ENCODE measurements around the gene MAP3K5. TPM values are rescaled to one million over a fixed set of nuclear protein-coding genes. Genes with fewer than 3 reads are reported as not detected.
"Not testable (repeated sequence)": the region's sequence is repeated elsewhere in the genome, so short reads cannot be mapped to it uniquely, and the experiment has no call there.

The MAP3K5 gene
- total RNA-seq, 2 experiments from 2014 or later: 9.4 to 9.7 TPM

GRCh38 chr6:136607204-136607931 is 184.9 kb downstream of the MAP3K5 start:
- H3K27ac Mint-ChIP-seq: no peak overlapping the region
- CTCF ChIA-PET: interaction anchor here (0.6 to 1.1 kb wide), 4 partner anchors 23 to 195 kb away, joined by 3 to 8 read pairs (median 3); partner anchors contain the start of gene MAP3K5
- H3K9me3 Mint-ChIP-seq: no peaks in the 10 kb centered on the region
- H3K4me3 Mint-ChIP-seq: no peak overlapping the region
- H3K36me3 Mint-ChIP-seq (ENCODE audit: low read depth): peaks cover 4% of the 10 kb centered on the region
- peaks cover 12% of the 10 kb centered on the region for H3K4me1 Mint-ChIP-seq (ENCODE audit: low read depth)
- intact Hi-C loops (cut with micrococcal nuclease): no loop called here
- no peak for DNase-seq
- no peaks in the 10 kb centered on the region for H3K27me3 Mint-ChIP-seq (ENCODE audit: low read depth)

GRCh38 chr6:136604928-136605510 is 187.3 kb downstream of the MAP3K5 start:
- no peaks in the 10 kb centered on the region for H3K9me3 Mint-ChIP-seq
- no peak for DNase-seq
- H3K27ac Mint-ChIP-seq: no peak overlapping the region
- intact Hi-C loops (cut with micrococcal nuclease): no loop called here
- peaks cover 6% of the 10 kb centered on the region for H3K4me1 Mint-ChIP-seq (ENCODE audit: low read depth)
- no peaks in the 10 kb centered on the region for H3K36me3 Mint-ChIP-seq (ENCODE audit: low read depth)
- CTCF ChIA-PET: interaction anchor here (1.1 to 1.6 kb wide), 2 partner anchors 12 to 188 kb away, joined by 5 to 6 read pairs; partner anchors contain the start of gene MAP3K5
- H3K27me3 Mint-ChIP-seq (ENCODE audit: low read depth): no peaks in the 10 kb centered on the region
- no peak overlapping the region for H3K4me3 Mint-ChIP-seq

GRCh38 chr6:136604328-136604825 is 187.9 kb downstream of the MAP3K5 start:
- H3K9me3 Mint-ChIP-seq: no peaks in the 10 kb centered on the region
- intact Hi-C loops (cut with micrococcal nuclease): no loop called here
- H3K27ac Mint-ChIP-seq: no peak overlapping the region
- no peaks in the 10 kb centered on the region for H3K36me3 Mint-ChIP-seq (ENCODE audit: low read depth)
- CTCF ChIA-PET: interaction anchor here (0.8 to 1.6 kb wide), 4 partner anchors 13 to 188 kb away, joined by 3 to 6 read pairs (median 4); partner anchors contain the start of gene MAP3K5
- H3K27me3 Mint-ChIP-seq (ENCODE audit: low read depth): no peaks in the 10 kb centered on the region
- no peak for DNase-seq
- H3K4me3 Mint-ChIP-seq: no peak overlapping the region
- peaks cover 3% of the 10 kb centered on the region for H3K4me1 Mint-ChIP-seq (ENCODE audit: low read depth)

GRCh38 chr6:136600818-136601217 is 191.5 kb downstream of the MAP3K5 start:
- DNase-seq: no peak
- CTCF ChIA-PET: interaction anchor here (1.2 to 2.3 kb wide), 2 partner anchors 192 kb away, joined by 4 to 8 read pairs; partner anchors contain the start of gene MAP3K5
- intact Hi-C loops (cut with micrococcal nuclease): no loop called here
- no peak overlapping the region for H3K4me3 Mint-ChIP-seq
- no peak overlapping the region for H3K27ac Mint-ChIP-seq
- peaks cover 9% of the 10 kb centered on the region for H3K36me3 Mint-ChIP-seq (ENCODE audit: low read depth)
- H3K9me3 Mint-ChIP-seq: no peaks in the 10 kb centered on the region
- H3K27me3 Mint-ChIP-seq (ENCODE audit: low read depth): no peaks in the 10 kb centered on the region
- H3K4me1 Mint-ChIP-seq (ENCODE audit: low read depth): no peaks in the 10 kb centered on the region

- peaks cover 9% of the 10 kb centered on the region for H3K36me3 Mint-ChIP-seq (ENCODE audit: low read depth)
- no peak overlapping the region for H3K27ac Mint-ChIP-seq
- H3K9me3 Mint-ChIP-seq: no peaks in the 10 kb centered on the region
- no peak for DNase-seq
- intact Hi-C loops (cut with micrococcal nuclease): no loop called here
- H3K4me1 Mint-ChIP-seq (ENCODE audit: low read depth): peaks cover 4% of the 10 kb centered on the region
- CTCF ChIA-PET: interaction anchor here (0.7 to 1.2 kb wide), 2 partner anchors 45 to 193 kb away, joined by 3 to 4 read pairs; partner anchors contain the start of gene MAP3K5
- no peak overlapping the region for H3K4me3 Mint-ChIP-seq
- no peaks in the 10 kb centered on the region for H3K27me3 Mint-ChIP-seq (ENCODE audit: low read depth)
Measured at GRCh38 chr6:136599329-136600011, 192.8 kb downstream of the MAP3K5 start.

GRCh38 chr6:136598048-136598447 is 194.2 kb downstream of the MAP3K5 start:
- no peaks in the 10 kb centered on the region for H3K9me3 Mint-ChIP-seq
- no peak overlapping the region for H3K27ac Mint-ChIP-seq
- H3K4me1 Mint-ChIP-seq (ENCODE audit: low read depth): peaks cover 18% of the 10 kb centered on the region
- CTCF ChIA-PET: interaction anchor here (0.9 kb wide), 1 partner anchor 225 kb away, joined by 3 read pairs; no protein-coding TSS in a partner anchor
- intact Hi-C loops (cut with micrococcal nuclease): no loop called here
- no peak overlapping the region for H3K4me3 Mint-ChIP-seq
- H3K27me3 Mint-ChIP-seq (ENCODE audit: low read depth): no peaks in the 10 kb centered on the region
- peaks cover 12% of the 10 kb centered on the region for H3K36me3 Mint-ChIP-seq (ENCODE audit: low read depth)
- DNase-seq: no peak

- CTCF ChIA-PET: interaction anchor here (1.5 kb wide), 1 partner anchor 198 kb away, joined by 5 read pairs; the partner anchor contains the start of gene MAP3K5
- no peaks in the 10 kb centered on the region for H3K9me3 Mint-ChIP-seq
- H3K27me3 Mint-ChIP-seq (ENCODE audit: low read depth): no peaks in the 10 kb centered on the region
- peak overlapping the region; percentile 83 for H3K27ac Mint-ChIP-seq
- H3K36me3 Mint-ChIP-seq (ENCODE audit: low read depth): peaks cover 40% of the 10 kb centered on the region
- intact Hi-C loops (cut with micrococcal nuclease): loop anchor here (1.0 to 5.0 kb wide), 6 partner anchors 14 to 623 kb away; partner anchors contain the start of genes IFNGR1 and PEX7
- peaks cover 19% of the 10 kb centered on the region for H3K4me1 Mint-ChIP-seq (ENCODE audit: low read depth)
- DNase-seq: no peak
- H3K4me3 Mint-ChIP-seq: no peak overlapping the region
Measured at GRCh38 chr6:136594671-136595070, 197.6 kb downstream of the MAP3K5 start.

- peak; percentile 79 for DNase-seq
- Mint-ChIP-seq H3K4me3 (peak overlapping the region; percentile 27), H3K27ac (peak overlapping the region; percentile 83), H3K4me1 (ENCODE audit: low read depth) (peaks cover 19% of the 10 kb centered on the region), H3K36me3 (ENCODE audit: low read depth) (peaks cover 42% of the 10 kb centered on the region), H3K9me3 (no peaks in the 10 kb centered on the region), H3K27me3 (ENCODE audit: low read depth) (no peaks in the 10 kb centered on the region)
- CTCF ChIA-PET: interaction anchor here (0.6 to 1.5 kb wide), 2 partner anchors 15 to 198 kb away, joined by 3 to 5 read pairs; partner anchors contain the start of gene MAP3K5
- intact Hi-C loops (cut with micrococcal nuclease): loop anchor here (1.0 to 5.0 kb wide), 6 partner anchors 14 to 623 kb away; partner anchors contain the start of genes IFNGR1 and PEX7
Measured at GRCh38 chr6:136593748-136594490, 198.4 kb downstream of the MAP3K5 start.

- no peaks in the 10 kb centered on the region for H3K9me3 Mint-ChIP-seq
- H3K36me3 Mint-ChIP-seq (ENCODE audit: low read depth): peaks cover 45% of the 10 kb centered on the region
- CTCF ChIA-PET: interaction anchor here (1.5 kb wide), 1 partner anchor 199 kb away, joined by 5 read pairs; the partner anchor contains the start of gene MAP3K5
- H3K27me3 Mint-ChIP-seq (ENCODE audit: low read depth): no peaks in the 10 kb centered on the region
- no peak overlapping the region for H3K4me3 Mint-ChIP-seq
- intact Hi-C loops (cut with micrococcal nuclease): loop anchor here (5.0 kb wide), 1 partner anchor 624 kb away; the partner anchor contains the start of gene IFNGR1
- no peak for DNase-seq
- H3K4me1 Mint-ChIP-seq (ENCODE audit: low read depth): peaks cover 19% of the 10 kb centered on the region
- peak overlapping the region; percentile 77 for H3K27ac Mint-ChIP-seq
Measured at GRCh38 chr6:136592930-136593673, 199.2 kb downstream of the MAP3K5 start.

GRCh38 chr6:136591617-136592016 is 200.7 kb downstream of the MAP3K5 start:
- Mint-ChIP-seq H3K9me3 (no peaks in the 10 kb centered on the region), H3K4me1 (ENCODE audit: low read depth) (peaks cover 19% of the 10 kb centered on the region), H3K27ac (no peak overlapping the region), H3K4me3 (no peak overlapping the region), H3K36me3 (ENCODE audit: low read depth) (peaks cover 45% of the 10 kb centered on the region), H3K27me3 (ENCODE audit: low read depth) (no peaks in the 10 kb centered on the region)
- DNase-seq: no peak
- intact Hi-C loops (cut with micrococcal nuclease): loop anchor here (5.0 kb wide), 1 partner anchor 626 kb away; the partner anchor contains the start of gene IFNGR1
- CTCF ChIA-PET: no interaction called here

GRCh38 chr6:136590846-136591245 is 201.4 kb downstream of the MAP3K5 start:
- intact Hi-C loops (cut with micrococcal nuclease): loop anchor here (5.0 kb wide), 1 partner anchor 626 kb away; the partner anchor contains the start of gene IFNGR1
- H3K27me3 Mint-ChIP-seq (ENCODE audit: low read depth): not testable (repeated sequence)

More at GRCh38 chr6:136590846-136591245, 201.4 kb downstream of the MAP3K5 start:
- H3K36me3 Mint-ChIP-seq (ENCODE audit: low read depth): peaks cover 39% of the 10 kb centered on the region
- not testable (repeated sequence) for DNase-seq, H3K27ac Mint-ChIP-seq, H3K4me3 Mint-ChIP-seq, H3K9me3 Mint-ChIP-seq
- CTCF ChIA-PET: interaction anchor here (0.7 kb wide), 1 partner anchor 66 kb away, joined by 3 read pairs; no protein-coding TSS in a partner anchor
- H3K4me1 Mint-ChIP-seq (ENCODE audit: low read depth): peaks cover 19% of the 10 kb centered on the region
